LNCAP (cell line): Measurements from ENCODE around the gene GMDS.

Source experiments
- CTCF ChIP-seq: fragments of 450-650 bp; IDR thresholded peaks from 2 replicates; pipeline ENCODE4 v1.5.1; 2017; ENCODE audit warnings: mild to moderate bottlenecking

GMDS gene

GRCh38 chr6:1812487-1812886 is 432.9 kb downstream of the GMDS start:
- no peak for TF ChIP-seq CTCF

- no peak for TF ChIP-seq CTCF
Measured at GRCh38 chr6:1812034-1812433, 433.4 kb downstream of the GMDS start.

- TF ChIP-seq CTCF, result no peak
Measured at GRCh38 chr6:1810880-1811279, 434.5 kb downstream of the GMDS start.

- TF ChIP-seq CTCF, result no peak
Measured at GRCh38 chr6:1809291-1809988, 436.0 kb downstream of the GMDS start.

GRCh38 chr6:1806935-1807334 is 438.5 kb downstream of the GMDS start:
- TF ChIP-seq CTCF, result no peak

- TF ChIP-seq CTCF, result no peak
Measured at GRCh38 chr6:1802491-1803395, 442.7 kb downstream of the GMDS start.

- no peak for TF ChIP-seq CTCF
Measured at GRCh38 chr6:1801401-1801800, 444.0 kb downstream of the GMDS start.
